HG03520 (cell line): ENCODE measurements around the gene KBTBD2.
A peak's percentile ranks its signal among the peaks of the same experiment; 100 is the strongest.
"Not testable (repeated sequence)": the region's sequence is repeated elsewhere in the genome, so short reads cannot be mapped to it uniquely, and the experiment has no call there.

Experiments used
- ATAC-seq: cut with Tn5 transposase; IDR thresholded peaks from one replicate; pipeline ENCODE4 v1.9.1; 2021; ENCODE audit warnings: mild to moderate bottlenecking, moderate library complexity; ENCODE audit not compliant: unreplicated experiment

KBTBD2 gene

GRCh38 chr7:32891043-32891799, at the start of gene KBTBD2:
Gene KBTBD2, minus strand, starts transcription at chr7:32891760. Its CDS starts 12,156 bp downstream, at chr7:32879604.
- peak; percentile 50 for ATAC-seq

- ATAC-seq: no peak
Observed at GRCh38 chr7:32941181-32941580, 49.6 kb upstream of the KBTBD2 start.

GRCh38 chr7:32937344-32938174, 46.0 kb upstream of the KBTBD2 start:
- ATAC-seq: no peak

GRCh38 chr7:32936689-32937088, 45.1 kb upstream of the KBTBD2 start:
- no peak for ATAC-seq

GRCh38 chr7:32935558-32935957, 44.0 kb upstream of the KBTBD2 start:
- no peak for ATAC-seq

- ATAC-seq: no peak
Observed at GRCh38 chr7:32930378-32930777, 38.8 kb upstream of the KBTBD2 start.

- no peak for ATAC-seq
Observed at GRCh38 chr7:32929430-32930143, 38.0 kb upstream of the KBTBD2 start.

- ATAC-seq: no peak
Observed at GRCh38 chr7:32928785-32929298, 37.3 kb upstream of the KBTBD2 start.

- no peak for ATAC-seq
Observed at GRCh38 chr7:32921896-32922295, 30.3 kb upstream of the KBTBD2 start.

GRCh38 chr7:32916994-32917393, 25.4 kb upstream of the KBTBD2 start:
- ATAC-seq: not testable (repeated sequence)

GRCh38 chr7:32916006-32916405, 24.4 kb upstream of the KBTBD2 start:
- ATAC-seq: no peak

GRCh38 chr7:32915041-32915536, 23.5 kb upstream of the KBTBD2 start:
- ATAC-seq: no peak

GRCh38 chr7:32914184-32914583, 22.6 kb upstream of the KBTBD2 start:
- no peak for ATAC-seq

- ATAC-seq: no peak
Observed at GRCh38 chr7:32910195-32910594, 18.6 kb upstream of the KBTBD2 start.

GRCh38 chr7:32905175-32905662, 13.7 kb upstream of the KBTBD2 start:
- ATAC-seq: no peak

- no peak for ATAC-seq
Observed at GRCh38 chr7:32901629-32902028, 10.1 kb upstream of the KBTBD2 start.

- ATAC-seq: no peak
Observed at GRCh38 chr7:32900433-32900995, 9.0 kb upstream of the KBTBD2 start.

GRCh38 chr7:32897376-32897775, 5.8 kb upstream of the KBTBD2 start:
- not testable (repeated sequence) for ATAC-seq

- no peak for ATAC-seq
Observed at GRCh38 chr7:32896564-32897347, 5.2 kb upstream of the KBTBD2 start.

- no peak for ATAC-seq
Observed at GRCh38 chr7:32894171-32894570, 2.6 kb upstream of the KBTBD2 start.
